HG03039 (cell line): ENCODE results near the gene TSPYL1.
"Not testable (repeated sequence)": the region's sequence is repeated elsewhere in the genome, so short reads cannot be mapped to it uniquely, and the experiment has no call there.

Experiments
- ATAC-seq: cut with Tn5 transposase; IDR thresholded peaks from one replicate; pipeline ENCODE4 v1.9.1; 2021; ENCODE audit warnings: mild to moderate bottlenecking, moderate library complexity; ENCODE audit not compliant: unreplicated experiment

Gene TSPYL1

GRCh38 chr6:116279232-116280160 is at the start of gene TSPYL1:
TSPYL1 (minus strand) TSS chr6:116279930; CDS start chr6:116279830, 100 bp downstream.
- ATAC-seq, result peak; percentile 93

DNA sequence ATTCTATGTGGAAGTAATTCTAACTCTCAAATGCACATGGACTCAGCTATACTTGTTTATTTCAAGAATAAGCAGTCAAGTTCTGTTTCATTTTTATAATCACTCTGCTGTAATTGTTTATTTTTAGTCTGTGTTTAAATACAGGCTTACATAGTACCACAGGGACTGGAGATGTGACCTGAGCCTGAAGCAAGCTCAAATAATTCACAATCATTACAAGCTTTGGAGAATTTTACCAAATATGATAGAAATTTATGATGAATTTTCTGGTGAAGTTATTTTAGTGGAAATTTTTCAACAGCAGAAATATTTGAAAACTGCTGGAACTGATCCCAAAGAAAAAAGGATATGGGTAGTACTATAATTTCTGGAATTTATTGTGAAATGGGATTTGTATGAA is 49.4 kb upstream of the TSPYL1 start:
- ATAC-seq, result no peak

DNA sequence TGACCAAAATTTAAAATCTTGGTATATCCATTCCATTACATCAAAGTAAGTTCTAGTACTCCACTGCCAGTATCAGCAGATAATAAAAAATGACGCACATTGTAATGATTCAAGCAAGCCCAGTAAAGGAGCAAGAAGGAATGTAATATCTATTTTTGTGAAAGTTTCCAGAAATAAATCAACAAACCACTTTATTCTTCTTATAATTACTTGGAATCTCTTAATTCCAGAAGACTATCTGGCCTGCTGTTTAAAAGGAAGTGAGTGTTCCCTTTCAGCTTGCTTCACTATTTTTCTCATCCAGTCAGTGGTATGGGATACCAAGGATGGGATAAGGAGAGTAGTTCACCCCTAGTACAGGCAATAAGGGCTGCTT is 48.8 kb upstream of the TSPYL1 start:
- no peak for ATAC-seq

DNA sequence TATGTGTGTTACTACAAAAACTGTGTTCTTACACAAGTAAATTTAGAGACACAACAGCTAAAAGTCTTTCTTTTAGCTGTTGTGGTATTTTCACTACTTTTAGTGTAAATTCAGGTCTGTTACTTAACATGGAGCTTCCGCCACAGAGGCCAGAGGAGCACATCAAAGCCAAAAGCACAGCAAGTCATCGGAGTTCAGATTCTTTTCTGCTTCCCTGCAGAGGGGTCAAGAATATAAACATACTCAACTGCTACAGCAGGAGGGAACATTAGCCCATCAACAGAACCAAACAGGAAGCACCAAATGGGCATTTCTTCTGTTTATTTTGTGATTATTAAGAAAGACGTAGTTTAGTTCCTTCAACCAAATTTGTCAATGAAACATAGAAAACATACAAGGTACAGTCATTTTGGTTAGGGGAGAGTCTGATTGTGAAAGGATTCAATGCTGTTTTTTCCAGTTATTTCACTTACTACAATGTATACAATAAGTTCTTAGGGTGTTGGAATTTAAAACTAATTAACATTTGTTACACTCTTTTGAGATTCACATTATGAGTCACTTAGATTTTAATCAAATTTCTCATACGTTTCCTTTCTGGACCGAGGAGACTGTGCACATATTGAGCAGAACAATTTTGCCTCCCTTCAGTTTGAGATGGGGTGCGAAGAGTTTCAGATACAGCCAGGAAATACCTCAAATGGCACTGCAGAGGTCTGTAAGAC is 48.2 kb upstream of the TSPYL1 start:
- no peak for ATAC-seq

- ATAC-seq, result no peak
These were observed 47.3 kb upstream of the TSPYL1 start for GRCh38 chr6:116326996-116327395.

DNA sequence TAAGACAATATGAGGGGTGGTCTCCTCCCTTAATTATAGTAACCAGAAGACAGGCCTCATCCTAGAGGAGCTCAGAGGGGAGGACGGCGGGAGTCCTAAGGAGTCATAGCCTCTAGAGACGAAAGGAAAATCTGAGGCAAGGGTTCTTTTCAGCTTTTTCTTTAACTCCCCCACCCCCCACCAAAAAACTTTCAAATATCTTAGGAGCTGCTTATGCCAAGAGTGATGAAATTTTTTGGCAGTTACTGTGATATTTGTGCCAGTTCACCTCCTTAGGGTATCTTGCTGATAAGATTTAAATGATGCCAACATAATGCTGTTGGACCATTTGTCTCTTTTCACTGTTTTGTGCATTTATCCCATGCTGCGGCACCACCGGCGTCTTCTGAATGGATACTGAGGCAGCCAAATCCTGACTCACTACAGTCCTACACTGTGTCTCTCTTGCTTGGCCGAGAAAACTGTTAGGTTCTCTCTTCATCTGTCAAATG is 46.5 kb upstream of the TSPYL1 start:
- no peak for ATAC-seq

DNA sequence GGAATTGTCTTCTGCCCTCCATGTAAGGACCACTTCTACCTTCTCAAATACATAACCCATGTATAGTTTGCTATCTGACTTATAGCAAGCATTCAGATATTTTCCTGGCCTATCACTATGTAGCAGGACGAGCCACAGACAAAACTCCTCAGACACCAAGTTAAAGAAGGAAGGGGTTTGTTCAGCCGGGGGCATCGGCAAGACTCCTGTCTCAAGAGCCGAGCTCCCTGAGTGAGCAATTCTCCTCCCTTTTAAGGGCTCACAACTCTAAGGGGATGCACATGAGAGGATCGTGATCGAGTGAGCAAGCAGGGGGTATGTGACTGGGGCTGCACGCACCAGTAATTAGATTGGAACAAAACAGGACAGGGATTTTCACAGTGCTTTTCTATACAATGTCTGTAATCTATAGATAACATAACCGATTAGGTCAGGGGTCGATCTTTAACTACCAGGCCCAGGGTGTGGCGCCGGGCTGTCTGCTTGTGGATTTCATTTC is 46.0 kb upstream of the TSPYL1 start:
- not testable (repeated sequence) for ATAC-seq

- no peak for ATAC-seq
These were observed 44.1 kb upstream of the TSPYL1 start for GRCh38 chr6:116323863-116324262.

- not testable (repeated sequence) for ATAC-seq
These were observed 42.2 kb upstream of the TSPYL1 start for GRCh38 chr6:116321933-116322332.

DNA sequence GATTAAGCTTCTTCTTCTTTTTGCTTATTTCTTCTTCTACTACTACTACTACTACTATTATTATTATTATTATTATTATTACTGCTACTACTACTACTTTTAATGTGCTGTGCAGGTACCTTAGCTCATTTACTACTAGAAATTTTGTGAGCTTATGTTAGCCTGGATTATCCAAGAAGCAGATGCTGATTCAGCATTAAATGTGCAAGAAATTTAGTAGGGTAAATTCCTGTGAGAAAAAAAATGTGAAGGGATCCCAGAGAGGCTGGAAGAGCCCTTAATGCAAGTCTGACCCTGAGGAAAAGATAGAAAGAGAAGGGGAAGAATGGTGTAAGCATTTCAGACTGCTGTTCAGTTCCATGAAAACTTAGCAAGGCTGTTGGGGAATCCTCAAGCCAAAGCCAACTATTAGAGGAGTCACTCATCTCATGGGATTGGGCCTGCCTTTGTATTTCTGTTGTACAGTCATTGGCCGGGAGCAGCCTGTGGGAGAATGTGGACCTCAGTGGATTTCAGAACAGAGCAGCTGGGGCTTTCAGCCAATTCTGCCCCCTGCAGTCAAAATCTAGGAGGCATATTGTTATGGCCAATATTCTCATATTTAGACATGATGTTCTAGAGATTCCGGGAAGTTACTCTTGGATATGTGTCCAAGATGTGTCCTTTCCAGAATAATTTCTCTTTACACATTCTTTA is 37.2 kb upstream of the TSPYL1 start:
- ATAC-seq, result no peak

GRCh38 chr6:116314878-116315277 is 35.1 kb upstream of the TSPYL1 start:
- peak; percentile 63 for ATAC-seq

DNA sequence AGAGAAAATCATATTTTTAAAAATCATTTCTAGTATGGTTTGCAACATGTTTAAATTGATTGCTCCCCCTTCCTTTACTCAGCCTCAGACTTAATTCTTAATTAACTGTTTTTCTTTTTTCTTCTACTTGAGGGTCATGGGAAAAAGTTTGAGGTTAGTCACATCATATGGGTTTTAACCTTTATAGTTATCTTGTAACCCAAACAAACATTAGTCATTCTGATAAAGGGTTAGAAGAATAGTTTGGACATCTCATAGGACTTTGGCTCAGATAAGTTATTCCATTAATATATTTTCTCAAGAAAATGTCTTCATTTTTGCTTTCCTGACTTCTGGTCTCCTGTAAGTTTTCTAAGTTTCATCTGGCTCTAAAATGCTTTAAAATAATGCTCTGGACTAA is 34.5 kb upstream of the TSPYL1 start:
- ATAC-seq, result no peak

DNA sequence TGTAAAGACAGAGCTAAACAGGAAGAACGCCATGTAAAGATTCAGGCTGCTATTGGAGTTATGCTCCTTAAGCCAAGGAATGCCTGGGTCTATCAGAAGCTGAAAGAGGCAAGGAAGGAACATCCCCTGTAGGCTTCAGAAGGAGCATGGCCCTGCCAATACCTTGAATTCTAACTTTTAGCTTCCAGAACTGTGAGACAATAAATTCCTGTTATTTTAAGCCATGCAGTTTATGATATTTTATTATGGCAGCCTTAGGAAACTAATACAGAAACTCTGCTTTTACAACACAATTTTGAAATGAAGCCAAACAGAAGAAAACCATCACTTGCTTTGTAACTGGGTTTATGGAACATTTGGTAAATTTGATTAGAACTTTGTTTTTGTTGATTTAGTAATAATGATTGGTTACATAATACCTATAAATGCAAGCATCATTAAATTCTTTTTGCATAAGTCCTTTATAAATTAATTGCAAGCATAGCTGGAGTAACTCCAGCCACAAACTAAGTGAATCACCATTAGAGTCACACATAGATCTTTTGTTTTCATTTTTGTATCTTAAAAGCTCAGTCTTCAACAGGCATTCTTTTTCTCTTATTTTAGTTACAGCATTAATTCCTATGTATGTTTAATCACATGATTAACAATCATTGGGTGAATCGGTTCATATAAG is 33.5 kb upstream of the TSPYL1 start:
- ATAC-seq, result no peak

GRCh38 chr6:116309657-116310056 is 29.9 kb upstream of the TSPYL1 start:
- no peak for ATAC-seq

DNA sequence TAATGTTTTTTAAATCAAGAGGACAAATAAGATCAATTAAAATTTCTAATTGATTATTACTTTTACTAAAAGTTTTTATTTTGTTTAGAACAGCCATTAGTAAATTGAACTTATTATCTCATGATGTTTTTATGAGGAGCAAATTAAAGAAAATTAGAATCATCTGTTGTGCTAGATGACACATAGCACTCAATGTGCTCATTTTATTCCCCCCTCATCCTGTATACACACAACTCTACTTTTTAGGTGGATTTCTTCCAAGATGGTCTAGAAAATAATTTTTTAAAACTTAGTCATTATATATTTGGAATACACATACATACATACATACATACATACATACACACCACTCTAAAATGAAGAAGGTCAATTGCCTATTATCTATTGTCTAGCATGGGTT is 29.3 kb upstream of the TSPYL1 start:
- ATAC-seq, result no peak

- no peak for ATAC-seq
These were observed 27.9 kb upstream of the TSPYL1 start for GRCh38 chr6:116307633-116308032.

GRCh38 chr6:116307001-116307400 is 27.3 kb upstream of the TSPYL1 start:
- no peak for ATAC-seq

- no peak for ATAC-seq
These were observed 24.9 kb upstream of the TSPYL1 start for GRCh38 chr6:116304538-116305097.

- no peak for ATAC-seq
These were observed 21.4 kb upstream of the TSPYL1 start for GRCh38 chr6:116301104-116301503.

DNA sequence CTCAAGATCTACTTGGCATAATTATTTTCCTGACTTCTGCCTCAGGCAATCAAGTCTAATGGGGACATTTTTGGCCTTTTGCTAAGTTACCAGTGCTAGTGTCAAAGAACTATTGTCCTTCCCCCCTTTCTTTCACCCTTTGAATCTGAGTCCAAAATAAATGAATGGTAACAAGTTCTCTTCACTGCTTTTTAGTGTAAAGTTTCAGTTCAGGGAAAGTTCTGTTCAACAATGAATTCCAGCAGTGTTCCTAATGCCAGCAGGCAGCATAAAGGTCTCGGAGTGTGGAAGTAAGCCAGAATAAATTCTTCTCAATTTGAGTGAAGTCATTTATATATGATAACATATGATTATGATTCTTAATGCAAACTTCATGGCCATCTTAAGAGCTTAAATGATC is 20.8 kb upstream of the TSPYL1 start:
- ATAC-seq, result no peak
